Osteocyte (in vitro differentiated cells): ENCODE results near the gene SSC5D. TPM values are rescaled to one million over a fixed set of nuclear protein-coding genes. Genes with fewer than 3 reads are reported as not detected.

Experiments used
- DNase-seq: peaks from one replicate; pipeline ENCODE4 v3.0.0; 2021; ENCODE audit warnings: mixed read lengths; ENCODE audit not compliant: unreplicated experiment; ENCODE audit errors: extremely low spot score
- H3K27ac Mint-ChIP-seq: one replicate; pipeline ENCODE4 v1.8.0; 2021; ENCODE audit warnings: mild to moderate bottlenecking, mixed read lengths; ENCODE audit not compliant: unreplicated experiment
- H3K27me3 Mint-ChIP-seq: one replicate; pipeline ENCODE4 v1.8.0; 2021; ENCODE audit warnings: mixed read lengths; ENCODE audit not compliant: unreplicated experiment
- H3K36me3 Mint-ChIP-seq: one replicate; pipeline ENCODE4 v1.8.0; 2021; ENCODE audit warnings: mixed read lengths; ENCODE audit not compliant: unreplicated experiment
- H3K4me1 Mint-ChIP-seq: one replicate; pipeline ENCODE4 v1.8.0; 2021; ENCODE audit warnings: mixed read lengths; ENCODE audit not compliant: unreplicated experiment
- H3K4me3 Mint-ChIP-seq: one replicate; pipeline ENCODE4 v1.8.0; 2021; ENCODE audit warnings: mild to moderate bottlenecking, moderate library complexity, mixed read lengths; ENCODE audit not compliant: unreplicated experiment
- H3K9me3 Mint-ChIP-seq: one replicate; pipeline ENCODE4 v1.8.0; 2021; ENCODE audit warnings: mixed read lengths; ENCODE audit not compliant: unreplicated experiment
- CTCF ChIP-seq: fragments of 200-600 bp; sonication (generic); IDR thresholded peaks from 2 replicates; pipeline ENCODE4 v1.5.0; 2021; ENCODE audit warnings: antibody characterized with exemption, mild to moderate bottlenecking, moderate library complexity
- total RNA-seq: library from RNA; stranded (reverse); gene quantifications from 2 replicates; pipeline ENCODE4 v1.2.1, GENCODE V29; 2021

The SSC5D gene
- total RNA-seq, 1 donor from 2014 or later: 21.5 TPM

DNA sequence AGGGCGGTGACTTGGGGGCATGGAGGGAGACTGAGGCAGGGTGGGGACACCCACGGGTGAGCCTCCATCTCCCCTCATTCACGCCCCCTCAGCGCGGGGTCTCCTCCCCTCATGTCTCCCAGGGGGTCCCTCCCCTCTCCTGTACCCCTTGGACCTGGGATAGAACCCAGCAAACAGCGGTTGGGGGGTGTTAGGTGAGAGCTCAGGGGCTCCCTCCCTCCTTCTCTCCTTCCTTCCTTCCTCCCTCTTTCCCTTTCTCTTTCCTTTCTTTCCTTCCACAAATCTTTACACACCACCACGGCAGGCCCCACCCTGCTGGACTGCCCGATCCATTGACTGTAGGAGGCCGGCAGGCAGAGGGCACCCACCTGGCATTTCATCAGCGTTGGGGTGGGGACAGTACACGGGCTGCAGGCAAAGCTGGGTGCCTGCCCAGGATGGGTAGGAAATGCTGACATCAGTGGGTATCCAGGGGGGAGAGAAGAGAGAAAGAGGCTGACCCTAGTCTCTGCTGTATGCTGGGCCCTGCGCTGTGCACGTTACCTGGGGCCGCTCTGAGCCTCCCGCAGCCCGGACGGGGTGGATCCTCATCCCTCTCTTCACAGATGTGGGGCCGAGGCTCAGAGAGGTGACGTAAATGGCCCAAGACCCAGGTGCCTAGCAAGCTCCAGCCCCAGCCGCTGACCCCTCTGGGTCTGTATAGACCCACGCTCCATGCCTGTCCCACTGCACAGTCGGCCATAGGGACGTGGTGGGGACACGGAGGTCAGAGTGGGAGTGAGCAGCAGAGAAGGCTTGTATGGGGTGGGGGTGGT, 3.5 kb downstream of the SSC5D start:
- no peak for TF ChIP-seq CTCF
- Mint-ChIP-seq H3K27me3 (no peaks in the 10 kb centered on the region), H3K4me3 (no peak overlapping the region)

GRCh38 chr19:55492362-55492944, 4.2 kb downstream of the SSC5D start:
- Mint-ChIP-seq H3K36me3 (no peaks in the 10 kb centered on the region), H3K4me1 (peaks cover 30% of the 10 kb centered on the region), H3K27me3 (no peaks in the 10 kb centered on the region), H3K27ac (no peak overlapping the region), H3K4me3 (no peak overlapping the region), H3K9me3 (no peaks in the 10 kb centered on the region)
- DNase-seq: no peak
- TF ChIP-seq CTCF: no peak

More for the DNA sequence above, 3.5 kb downstream of the SSC5D start:
- no peaks in the 10 kb centered on the region for H3K9me3 Mint-ChIP-seq
- H3K36me3 Mint-ChIP-seq: no peaks in the 10 kb centered on the region
- H3K4me1 Mint-ChIP-seq: peaks cover 37% of the 10 kb centered on the region
- no peak for DNase-seq
- H3K27ac Mint-ChIP-seq: no peak overlapping the region

DNA sequence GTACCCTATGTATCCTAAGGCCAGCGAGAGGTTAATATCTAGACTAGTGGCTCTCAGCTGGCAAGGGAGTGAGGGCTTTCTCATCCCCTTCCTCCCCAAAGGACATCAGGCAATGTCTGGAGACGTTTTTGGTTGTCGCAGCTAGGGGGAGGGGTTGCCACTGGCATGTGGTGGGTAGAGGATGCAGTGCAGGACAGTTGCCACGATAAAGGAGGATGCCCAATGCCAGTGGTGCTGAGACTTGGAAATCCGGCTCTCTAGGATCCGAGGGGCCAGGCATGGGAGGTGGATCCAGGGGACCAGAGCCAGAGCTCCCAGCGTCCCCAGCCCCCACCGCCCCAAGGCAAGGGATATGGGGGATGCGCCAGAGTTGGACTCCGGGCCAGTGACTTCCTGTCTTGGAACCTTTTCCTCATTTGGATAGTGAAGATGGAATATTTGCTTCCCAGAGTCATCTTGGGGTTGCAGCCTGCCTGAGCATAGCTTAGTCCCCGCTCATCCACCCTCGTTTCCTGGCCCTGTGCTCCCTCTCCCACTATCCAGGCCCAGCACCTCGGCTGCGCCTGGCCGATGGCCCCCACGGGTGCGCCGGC, 4.9 kb downstream of the SSC5D start:
- TF ChIP-seq CTCF: no peak
- no peaks in the 10 kb centered on the region for H3K36me3 Mint-ChIP-seq
- no peak overlapping the region for H3K4me3 Mint-ChIP-seq
- no peak for DNase-seq
- peaks cover 26% of the 10 kb centered on the region for H3K4me1 Mint-ChIP-seq
- H3K27ac Mint-ChIP-seq: no peak overlapping the region
- no peaks in the 10 kb centered on the region for H3K9me3 Mint-ChIP-seq
- no peaks in the 10 kb centered on the region for H3K27me3 Mint-ChIP-seq

DNA sequence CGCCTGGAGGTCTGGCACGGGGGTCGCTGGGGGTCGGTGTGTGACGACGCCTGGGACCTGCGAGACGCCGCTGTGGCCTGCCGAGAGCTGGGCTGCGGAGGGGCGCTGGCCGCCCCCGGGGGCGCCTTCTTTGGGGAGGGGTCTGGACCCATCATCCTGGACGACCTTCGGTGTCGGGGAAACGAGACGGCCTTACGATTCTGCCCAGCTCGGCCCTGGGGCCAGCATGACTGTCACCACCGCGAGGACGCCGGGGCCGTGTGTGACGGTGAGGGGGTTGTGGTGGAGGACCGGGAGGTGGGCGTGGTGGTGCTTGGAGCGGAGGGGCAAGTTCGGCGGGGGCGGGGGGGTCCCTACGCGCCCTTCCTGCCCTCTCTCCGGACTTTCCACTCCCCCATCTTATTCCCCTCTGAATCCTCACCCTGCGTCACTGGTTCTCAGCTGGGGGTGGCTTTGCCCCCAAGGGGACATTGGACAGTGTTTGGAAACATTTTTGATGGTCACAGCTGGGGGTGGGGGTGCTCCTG, 5.5 kb downstream of the SSC5D start:
- no peaks in the 10 kb centered on the region for H3K27me3 Mint-ChIP-seq
- H3K9me3 Mint-ChIP-seq: no peaks in the 10 kb centered on the region
- no peak for TF ChIP-seq CTCF
- H3K27ac Mint-ChIP-seq: no peak overlapping the region
- peaks cover 22% of the 10 kb centered on the region for H3K4me1 Mint-ChIP-seq
- H3K4me3 Mint-ChIP-seq: no peak overlapping the region
- no peak for DNase-seq
- no peaks in the 10 kb centered on the region for H3K36me3 Mint-ChIP-seq
